AG09309 (cell line): ENCODE data around the gene BCL11A.
A peak's percentile ranks its signal among the peaks of the same experiment; 100 is the strongest.

Experiments
- DNase-seq: peaks from one replicate; pipeline ENCODE4 v3.0.0-alpha.2; 2010; ENCODE audit warnings: low read depth
- H3K4me3 ChIP-seq: 2 replicates; pipeline ENCODE4 v1.5.1; 2011; ENCODE audit warnings: mild to moderate bottlenecking, low read depth, low read length, moderate library complexity; ENCODE audit not compliant: control insufficient read depth
- CTCF ChIP-seq: IDR thresholded peaks from 2 replicates; pipeline ENCODE4 v1.5.1; 2011; ENCODE audit warnings: mild to moderate bottlenecking, low read depth, low read length, inconsistent platforms; ENCODE audit not compliant: insufficient read depth, control insufficient read depth; ENCODE audit errors: missing control alignments

Gene BCL11A

GRCh38 chr2:60577682-60578283 lies 24.3 kb upstream of the BCL11A start:
- TF ChIP-seq CTCF: no peak
- DNase-seq: no peak
- H3K4me3 ChIP-seq: no peak overlapping the region

- no peak for DNase-seq
- no peak for TF ChIP-seq CTCF
Measured at GRCh38 chr2:60573251-60573650, 19.8 kb upstream of the BCL11A start.

GRCh38 chr2:60570251-60570650 lies 16.8 kb upstream of the BCL11A start:
- H3K4me3 ChIP-seq: no peak overlapping the region
- DNase-seq: no peak

More at GRCh38 chr2:60573251-60573650, 19.8 kb upstream of the BCL11A start:
- H3K4me3 ChIP-seq: no peak overlapping the region

GRCh38 chr2:60569680-60570111 lies 16.2 kb upstream of the BCL11A start:
- peak overlapping the region; percentile 37 for H3K4me3 ChIP-seq
- TF ChIP-seq CTCF: no peak
- no peak for DNase-seq

More at GRCh38 chr2:60570251-60570650, 16.8 kb upstream of the BCL11A start:
- no peak for TF ChIP-seq CTCF

GRCh38 chr2:60567919-60568768 lies 14.7 kb upstream of the BCL11A start:
- DNase-seq: no peak
- no peak for TF ChIP-seq CTCF
- no peak overlapping the region for H3K4me3 ChIP-seq

- no peak for DNase-seq
- no peak overlapping the region for H3K4me3 ChIP-seq
- no peak for TF ChIP-seq CTCF
Measured at GRCh38 chr2:60567096-60567495, 13.6 kb upstream of the BCL11A start.
